CD4-positive, alpha-beta T cell treated with Interleukin-1 beta for 1 hour (primary cell): Measurements from ENCODE around the gene MAOB.

Source experiments
- DNase-seq, 2 donors: peaks; one replicate each; pipeline ENCODE4 v3.0.0-alpha.2; 2020 to 2022

MAOB gene

GRCh38 chrX:43860646-43861370, 21.4 kb downstream of the MAOB start:
- DNase-seq, result no peak

- no peak for DNase-seq
These were observed 28.9 kb downstream of the MAOB start for GRCh38 chrX:43853225-43853828.

GRCh38 chrX:43850629-43851028, 31.6 kb downstream of the MAOB start:
- DNase-seq, result no peak

GRCh38 chrX:43849173-43849572, 33.1 kb downstream of the MAOB start:
- DNase-seq, result no peak

- no peak for DNase-seq
These were observed 34.9 kb downstream of the MAOB start for GRCh38 chrX:43847352-43847751.

- DNase-seq, result no peak
These were observed 35.7 kb downstream of the MAOB start for GRCh38 chrX:43846558-43846957.

- DNase-seq, result no peak
These were observed 36.5 kb downstream of the MAOB start for GRCh38 chrX:43845776-43846175.

GRCh38 chrX:43840265-43840664, 42.0 kb downstream of the MAOB start:
- DNase-seq, result no peak

GRCh38 chrX:43836435-43837184, 45.6 kb downstream of the MAOB start:
- peak in 1 of 2 donors; percentile 28 for DNase-seq

GRCh38 chrX:43835559-43835958, 46.7 kb downstream of the MAOB start:
- no peak for DNase-seq

- DNase-seq, result no peak
These were observed 54.5 kb downstream of the MAOB start for GRCh38 chrX:43827791-43828190.

GRCh38 chrX:43822014-43822413, 60.2 kb downstream of the MAOB start:
- no peak for DNase-seq

- no peak for DNase-seq
These were observed 64.8 kb downstream of the MAOB start for GRCh38 chrX:43817444-43817843.

- DNase-seq, result no peak
These were observed 67.0 kb downstream of the MAOB start for GRCh38 chrX:43815209-43815608.

GRCh38 chrX:43813898-43814297, 68.4 kb downstream of the MAOB start:
- DNase-seq, result peak in 1 of 2 donors; percentile 0

- no peak for DNase-seq
These were observed 68.9 kb downstream of the MAOB start for GRCh38 chrX:43813319-43813718.

GRCh38 chrX:43809463-43809862, 72.8 kb downstream of the MAOB start:
- no peak for DNase-seq

GRCh38 chrX:43808231-43808630, 74.0 kb downstream of the MAOB start:
- DNase-seq, result no peak

GRCh38 chrX:43805579-43805978, 76.7 kb downstream of the MAOB start:
- DNase-seq, result no peak

- DNase-seq, result no peak
These were observed 78.2 kb downstream of the MAOB start for GRCh38 chrX:43804021-43804420.

GRCh38 chrX:43785930-43786591, 96.2 kb downstream of the MAOB start:
- no peak for DNase-seq

- DNase-seq, result no peak
These were observed 124.2 kb downstream of the MAOB start for GRCh38 chrX:43758044-43758443.

GRCh38 chrX:43756076-43756475, 126.2 kb downstream of the MAOB start:
- DNase-seq, result no peak

- no peak for DNase-seq
These were observed 128.6 kb downstream of the MAOB start for GRCh38 chrX:43753637-43754036.
